ENCODE measurements around the gene ANXA7.
A peak's percentile ranks its signal among the peaks of the same experiment; 100 is the strongest.

The ANXA7 gene

DNA sequence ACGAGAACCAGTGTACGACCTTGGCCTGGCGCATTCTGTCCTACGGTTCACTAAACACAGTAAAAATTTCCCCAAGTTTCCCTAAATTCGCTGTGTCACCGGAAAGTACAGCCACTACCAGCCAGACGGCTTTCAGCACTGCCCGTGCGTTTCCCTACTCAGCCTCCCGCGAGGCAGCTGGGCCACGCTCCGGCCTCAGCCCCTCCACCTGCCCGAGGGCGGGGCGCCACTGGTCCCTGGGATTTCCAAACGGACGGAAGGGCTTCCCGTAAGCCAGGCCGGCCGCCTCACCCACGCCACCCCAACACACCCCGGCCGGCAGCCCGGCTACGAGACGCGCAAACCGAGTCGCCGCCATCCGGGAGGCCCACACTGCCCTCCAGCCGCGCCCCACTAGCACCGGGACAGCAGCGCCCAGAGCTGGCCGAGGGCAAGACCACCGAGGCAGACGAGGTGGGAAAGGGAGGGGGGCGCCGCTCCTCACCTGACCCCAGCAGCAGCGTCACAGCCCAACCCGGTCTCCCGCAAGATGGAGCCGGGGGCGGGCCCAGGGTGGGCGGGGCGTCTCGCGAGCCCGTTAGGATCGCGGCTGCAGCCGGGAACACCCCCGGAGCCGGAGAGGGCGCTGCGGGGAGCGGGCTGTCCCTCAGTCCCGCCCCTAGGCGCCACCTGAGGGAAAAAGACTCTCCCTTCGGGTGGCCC lies at the start of gene ANXA7:
TSS of gene ANXA7 (minus strand) at position 531 of the 702 bp plus-strand sequence. CDS start 13,202 bp downstream, outside the sequence.
- DNase-seq, result peak; percentile 93

DNA sequence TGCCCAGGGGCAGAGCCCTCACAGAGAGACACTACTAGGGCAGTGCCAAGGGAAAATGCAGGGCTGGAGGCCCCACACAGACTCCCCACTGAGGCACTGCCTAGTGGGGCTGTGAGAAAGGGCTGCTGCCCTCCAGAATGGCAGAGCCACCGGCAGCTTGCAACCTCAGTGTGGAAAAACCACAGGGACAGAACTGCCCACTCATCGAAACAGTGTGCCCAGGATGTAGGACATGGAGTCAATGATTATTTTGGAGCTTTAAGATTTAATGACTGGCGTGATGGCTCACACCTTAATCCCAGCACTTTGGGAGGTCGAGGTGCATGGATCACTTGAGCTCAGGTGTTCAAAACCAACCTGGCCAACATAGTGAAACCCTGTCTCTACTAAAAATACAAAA lies 47.0 kb upstream of the ANXA7 start:
- no peak for DNase-seq

- no peak for DNase-seq
Measured at GRCh38 chr10:73459683-73460314, 45.9 kb upstream of the ANXA7 start.

DNA sequence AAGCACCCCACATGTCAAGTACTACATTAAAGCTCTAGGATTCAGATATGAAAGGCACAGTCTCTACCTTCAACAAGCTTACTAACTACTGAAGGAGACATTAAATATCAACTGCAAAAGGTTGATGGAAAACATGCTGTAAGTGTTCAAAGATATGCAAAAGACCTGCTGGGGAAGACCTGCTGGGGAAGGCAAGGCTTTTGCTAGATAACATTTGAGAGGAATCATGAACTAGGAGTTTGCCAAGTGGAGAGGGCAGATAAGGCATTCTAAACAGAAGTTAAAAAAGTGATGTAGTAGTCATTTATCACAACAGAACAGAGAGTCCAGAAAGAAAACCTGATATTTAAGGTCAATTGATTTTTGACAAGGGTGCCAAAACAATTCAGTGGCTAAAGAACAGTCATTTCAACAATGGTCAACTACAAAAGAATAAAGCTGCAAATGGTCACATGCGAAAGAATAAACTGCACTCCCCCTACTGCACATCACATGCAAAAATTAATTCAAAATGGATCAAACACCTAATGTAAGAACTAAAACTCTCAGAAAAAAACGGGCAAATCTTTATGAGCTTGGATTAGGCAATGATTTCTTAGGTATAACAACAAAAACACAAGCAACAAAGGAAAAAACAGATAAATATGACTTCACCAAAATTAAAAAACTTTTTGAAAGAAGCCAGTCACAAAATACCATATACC lies 42.5 kb upstream of the ANXA7 start:
- DNase-seq, result no peak

DNA sequence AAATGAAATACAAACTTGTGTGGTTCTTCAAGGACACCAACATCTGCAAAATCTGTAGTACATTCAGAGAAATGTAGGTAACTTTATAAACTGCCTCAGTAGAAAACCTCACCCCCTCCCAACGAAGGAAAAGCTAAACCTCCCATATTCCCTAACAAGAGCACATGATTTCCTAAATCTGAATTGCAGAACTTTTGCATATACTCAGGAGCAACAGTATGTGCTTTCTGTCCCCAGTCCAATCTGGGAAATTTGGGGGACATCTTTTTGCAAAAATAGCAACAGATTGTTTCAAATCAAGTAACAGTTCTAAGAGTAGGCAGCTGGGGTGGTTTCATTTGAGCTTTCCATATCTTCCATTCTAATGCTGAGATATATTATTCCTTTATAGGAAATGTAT lies 35.3 kb upstream of the ANXA7 start:
- DNase-seq, result no peak

DNA sequence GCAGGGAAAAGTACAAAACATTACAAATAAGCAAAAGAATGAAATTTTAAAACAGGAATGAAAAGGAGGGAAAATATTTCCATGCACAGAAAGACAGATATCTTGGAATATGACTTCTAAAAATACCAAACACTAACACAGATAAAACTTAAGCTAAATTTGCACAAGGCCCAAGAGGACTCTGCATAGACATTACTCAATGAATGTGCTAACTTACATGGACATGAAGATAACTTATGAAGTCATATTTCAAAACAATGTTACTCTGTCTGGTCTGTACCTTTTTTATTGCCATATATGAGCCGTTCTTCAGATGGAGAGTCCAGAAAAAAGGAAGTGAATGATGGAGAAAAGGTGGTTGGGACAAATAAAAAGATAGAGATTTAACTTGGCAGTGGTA lies 34.5 kb upstream of the ANXA7 start:
- DNase-seq, result no peak

DNA sequence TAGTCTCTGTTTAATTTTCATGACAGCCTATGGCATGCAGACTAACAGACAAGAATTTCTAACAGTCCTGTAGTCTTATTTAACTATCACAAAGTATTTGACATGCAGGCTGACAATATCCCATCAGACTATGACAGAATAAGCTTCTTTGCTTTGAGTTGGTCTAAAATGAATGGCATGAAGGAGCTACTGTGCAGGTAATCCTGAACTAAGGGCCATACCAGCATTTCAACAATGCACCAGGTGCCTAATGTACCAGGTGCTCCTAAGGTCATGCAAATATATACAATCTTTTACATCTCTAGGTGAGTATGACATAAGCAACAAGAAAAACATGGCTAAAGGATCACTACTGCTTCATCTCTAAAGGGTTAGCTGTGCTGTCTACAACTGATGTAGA lies 33.1 kb upstream of the ANXA7 start:
- no peak for DNase-seq

DNA sequence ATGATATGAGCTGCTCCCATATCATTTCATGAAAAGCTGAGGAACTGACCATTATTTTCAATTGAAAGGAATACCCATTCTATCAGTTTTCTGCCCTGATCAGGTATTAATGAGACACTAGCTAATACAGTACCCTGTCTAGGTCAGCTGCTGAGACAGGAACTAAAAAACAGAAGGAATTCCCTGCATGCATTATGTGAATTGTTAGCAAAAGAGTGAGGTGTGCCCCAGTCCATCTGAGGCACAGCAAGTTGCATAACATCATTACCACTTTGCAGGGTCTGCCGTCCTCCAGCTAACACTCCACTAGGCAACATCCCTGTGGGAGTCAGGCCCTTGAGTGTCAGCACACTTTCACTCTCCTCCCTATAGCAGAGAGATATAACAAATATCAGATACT lies 30.6 kb upstream of the ANXA7 start:
- no peak for DNase-seq

- DNase-seq, result no peak
Measured at GRCh38 chr10:73439605-73440312, 25.9 kb upstream of the ANXA7 start.

- no peak for DNase-seq
Measured at GRCh38 chr10:73439055-73439454, 25.2 kb upstream of the ANXA7 start.

DNA sequence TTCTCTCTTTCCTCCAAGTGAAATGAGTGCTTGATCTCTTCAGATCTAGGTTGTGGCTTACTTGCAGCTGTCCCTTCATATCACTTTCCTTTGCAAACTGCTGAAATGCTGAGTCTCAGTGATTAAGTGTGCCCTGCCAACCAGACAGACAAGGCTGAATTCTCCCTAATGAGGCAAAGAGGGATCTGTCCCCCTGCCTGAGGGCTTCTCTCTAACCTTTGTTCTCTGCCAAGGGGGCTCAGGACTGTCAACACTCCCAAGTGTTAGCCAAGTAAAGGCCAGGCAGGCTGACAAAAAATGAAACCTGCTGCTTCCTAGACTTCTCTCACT lies 19.6 kb upstream of the ANXA7 start, which contains the start of gene MSS51:
TSS of gene MSS51 (minus strand) at position 24 of the 330 bp plus-strand sequence. CDS start 5,277 bp downstream, outside the sequence.
- no peak for DNase-seq

GRCh38 chr10:73432646-73433537 lies 19.0 kb upstream of the ANXA7 start:
- DNase-seq, result no peak

DNA sequence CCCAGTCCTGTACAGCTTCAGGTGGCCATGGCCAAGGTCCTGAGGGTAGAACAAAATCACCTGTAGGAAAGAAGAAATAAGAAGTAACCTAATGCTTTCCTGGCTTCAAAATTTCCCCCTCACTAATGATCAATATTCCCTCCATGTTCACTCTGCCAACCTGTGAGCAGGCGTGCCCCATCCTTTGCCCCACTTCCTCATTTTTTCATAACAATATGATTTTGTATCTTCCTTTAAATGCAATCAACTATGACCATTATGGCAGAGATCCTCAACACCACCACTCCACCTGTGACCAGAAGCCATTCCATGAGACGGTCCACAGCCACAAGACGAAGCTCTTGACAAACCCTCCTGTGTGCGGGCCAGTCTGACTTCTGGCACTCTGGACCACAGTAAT lies 12.5 kb upstream of the ANXA7 start:
- DNase-seq, result no peak

GRCh38 chr10:73424478-73424877 lies 10.6 kb upstream of the ANXA7 start:
- DNase-seq, result no peak

- DNase-seq, result no peak
Measured at GRCh38 chr10:73423309-73423708, 9.5 kb upstream of the ANXA7 start.

GRCh38 chr10:73416571-73416970 lies 2.7 kb upstream of the ANXA7 start:
- no peak for DNase-seq

DNA sequence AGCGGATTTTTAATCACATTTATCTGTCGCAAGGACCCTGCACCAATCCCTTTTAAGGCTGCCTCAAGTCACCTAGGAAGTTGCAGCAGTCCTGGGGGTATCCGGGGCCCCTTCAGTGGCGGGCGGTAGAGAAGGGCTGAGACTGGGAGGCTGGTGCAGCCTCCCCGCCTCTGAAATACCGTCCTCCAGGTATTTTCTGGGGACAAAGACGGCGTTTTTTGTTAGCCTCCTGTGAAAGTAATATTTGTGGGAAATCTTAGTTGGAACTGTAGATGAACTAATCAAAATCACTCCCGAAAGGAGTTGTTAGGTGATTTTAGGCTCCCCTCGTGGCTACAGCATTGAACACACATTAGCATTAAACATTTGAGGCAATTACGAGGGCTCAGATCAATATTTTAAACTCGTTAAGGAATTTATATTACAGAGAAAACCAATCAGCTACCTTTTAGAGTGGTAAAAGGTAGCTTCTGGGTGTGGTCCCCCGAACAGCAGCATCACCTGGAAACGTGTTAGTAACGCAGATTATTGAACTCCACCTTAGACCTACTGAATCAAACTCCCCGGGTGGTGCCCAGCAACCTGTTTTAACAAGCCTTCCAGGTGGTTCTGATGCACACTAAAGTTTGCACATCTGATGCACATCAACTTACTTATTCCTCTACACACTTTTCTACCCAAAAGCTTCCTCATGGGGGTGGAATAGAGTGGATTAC lies 530 bp upstream of the ANXA7 start:
- no peak for DNase-seq

- peak; percentile 41 for DNase-seq
Measured at GRCh38 chr10:73413108-73413527, 740 bp downstream of the ANXA7 start.

GRCh38 chr10:73410897-73411296 lies 3.0 kb downstream of the ANXA7 start:
- DNase-seq, result no peak

- DNase-seq, result no peak
Measured at GRCh38 chr10:73408978-73409521, 4.8 kb downstream of the ANXA7 start.

GRCh38 chr10:73408061-73408460 lies 5.8 kb downstream of the ANXA7 start:
- DNase-seq, result no peak

Data from stimulated activated naive CD4-positive, alpha-beta T cell treated with Interleukin-2 at 50 U/mL for 16 hours (primary cell).